HepG2 (cell line): ENCODE measurements around the gene DNAJC5. TPM values are rescaled to one million over a fixed set of nuclear protein-coding genes. Genes with fewer than 3 reads are reported as not detected.

Experiments
- ATRX ChIP-seq: sonication (generic); formaldehyde crosslinking; IDR thresholded peaks from 2 replicates; pipeline ENCODE4 v1.4.0; 2020; ENCODE audit warnings: missing genetic modification reagents, borderline replicate concordance
- BRD4 ChIP-seq: sonication (generic); formaldehyde crosslinking; IDR thresholded peaks from 2 replicates; pipeline ENCODE4 v1.4.0; 2020; ENCODE audit warnings: missing genetic modification reagents
- CEBPZ ChIP-seq: IDR thresholded peaks from 2 replicates; pipeline ENCODE4 v1.6.1; 2012; ENCODE audit warnings: low read length, improper control_type of control experiment
- E2F1 ChIP-seq: sonication (generic); formaldehyde crosslinking; IDR thresholded peaks from 2 replicates; pipeline ENCODE4 v1.5.0; 2020; ENCODE audit warnings: missing genetic modification reagents
- ESRRA ChIP-seq: sonication (generic); formaldehyde crosslinking; IDR thresholded peaks from 2 replicates; pipeline ENCODE4 v1.5.1; 2020; ENCODE audit warnings: mild to moderate bottlenecking, low read depth, missing genetic modification reagents
- HMG20A ChIP-seq: IDR thresholded peaks from 2 replicates; pipeline ENCODE4 v1.6.1; 2016; ENCODE audit warnings: borderline replicate concordance
- HNRNPL ChIP-seq: fragments of 200-400 bp; formaldehyde crosslinking; IDR thresholded peaks from 2 replicates; pipeline ENCODE4 v1.6.1; 2017; ENCODE audit warnings: mild to moderate bottlenecking, low read depth, low read length
- KLF11 ChIP-seq: IDR thresholded peaks from 2 replicates; pipeline ENCODE4 v1.6.1; 2016; ENCODE audit warnings: missing compliant biosample characterization
- KLF16 ChIP-seq, 2 experiments: sonication (generic) in 1 of 2; formaldehyde crosslinking in 1 of 2; IDR thresholded peaks; 2 replicates each; pipeline versions ENCODE4 v1.6.1 to v1.8.0; 2016 to 2023; ENCODE audit warnings: missing genetic modification reagents in 2 of 2, missing compliant biosample characterization in 1 of 2
- MBNL3 ChIP-seq: fragments of 250-450 bp; sonication (Bioruptor Pico); conservative IDR thresholded peaks from 2 replicates; pipeline ENCODE4 v1.8.0; 2022; ENCODE audit warnings: mild to moderate bottlenecking, inconsistent platforms
- MYNN ChIP-seq: sonication (generic); formaldehyde crosslinking; IDR thresholded peaks from 2 replicates; pipeline ENCODE4 v1.4.0; 2020; ENCODE audit warnings: mild to moderate bottlenecking, low read depth, missing genetic modification reagents
- NFKBIZ ChIP-seq: IDR thresholded peaks from 2 replicates; pipeline ENCODE4 v1.6.1; 2018; ENCODE audit warnings: missing genetic modification reagents, missing compliant biosample characterization
- STAT5B ChIP-seq: sonication (generic); formaldehyde crosslinking; IDR thresholded peaks from 2 replicates; pipeline ENCODE4 v1.4.0; 2020; ENCODE audit warnings: missing genetic modification reagents
- ZNF253 ChIP-seq: sonication (generic); formaldehyde crosslinking; IDR thresholded peaks from 2 replicates; pipeline ENCODE4 v1.8.0; 2022; ENCODE audit warnings: mild to moderate bottlenecking, missing genetic modification reagents, borderline replicate concordance
- ZNF446 ChIP-seq: sonication (generic); formaldehyde crosslinking; IDR thresholded peaks from 2 replicates; pipeline ENCODE4 v1.5.0; 2020; ENCODE audit warnings: mild to moderate bottlenecking, missing genetic modification reagents
- ZNF598 ChIP-seq: sonication (generic); formaldehyde crosslinking; IDR thresholded peaks from 2 replicates; pipeline ENCODE4 v1.5.1; 2020; ENCODE audit warnings: mild to moderate bottlenecking, missing genetic modification reagents, borderline replicate concordance
- ZNF773 ChIP-seq: sonication (generic); formaldehyde crosslinking; IDR thresholded peaks from 2 replicates; pipeline ENCODE4 v1.4.0; 2020; ENCODE audit warnings: missing genetic modification reagents, borderline replicate concordance
- ZNF780A ChIP-seq: sonication (generic); formaldehyde crosslinking; IDR thresholded peaks from 2 replicates; pipeline ENCODE4 v1.8.0; 2022; ENCODE audit warnings: mild to moderate bottlenecking, missing genetic modification reagents, moderate library complexity
- ZNF782 ChIP-seq: sonication (generic); formaldehyde crosslinking; IDR thresholded peaks from 2 replicates; pipeline ENCODE4 v1.4.0; 2020; ENCODE audit warnings: missing genetic modification reagents, mild to moderate bottlenecking, borderline replicate concordance
- polyA plus RNA-seq, 8 experiments: library from polyadenylated mRNA; depleted of rRNA in 3 of 8; stranded (reverse) in 7 of 8; unstranded in 1 of 8; fragments of >200 nt; fragmentation: Illumina TruSeq in 4 of 8; extraction: Trizol in 4 of 8; gene quantifications; 2 replicates each; pipeline versions ENCODE4 v1.2.1 to v1.2.3, GENCODE V29; 2011 to 2016; ENCODE audit warnings: low read depth in 4 of 8, missing spikeins in 1 of 8, mixed read lengths in 1 of 8; ENCODE audit not compliant: insufficient read depth in 1 of 8
- total RNA-seq, 5 experiments: library from RNA; depleted of rRNA; stranded (reverse); fragments of >200 nt; fragmentation: Illumina TruSeq; extraction: Trizol; gene quantifications; 2 replicates each; pipeline ENCODE4 v1.2.3, GENCODE V29; 2016; ENCODE audit warnings: low read depth in 1 of 5
- TF ChIP-seq, protein P1 (sequence below): sonication (generic); formaldehyde crosslinking; IDR thresholded peaks from 2 replicates; pipeline ENCODE4 v1.4.0; 2020; ENCODE audit warnings: mild to moderate bottlenecking, missing genetic modification reagents
- TF ChIP-seq, protein P2 (sequence below): sonication (generic); formaldehyde crosslinking; IDR thresholded peaks from 2 replicates; pipeline ENCODE4 v1.4.0; 2020; ENCODE audit warnings: missing genetic modification reagents

DNAJC5 gene
- total and polyA plus RNA-seq, 2 of the 13 experiments (the other 11 are each of a cell fraction or from before 2014, with no cell fraction given) = 42.8 to 64.5 TPM

- TF ChIP-seq, protein P1, sequence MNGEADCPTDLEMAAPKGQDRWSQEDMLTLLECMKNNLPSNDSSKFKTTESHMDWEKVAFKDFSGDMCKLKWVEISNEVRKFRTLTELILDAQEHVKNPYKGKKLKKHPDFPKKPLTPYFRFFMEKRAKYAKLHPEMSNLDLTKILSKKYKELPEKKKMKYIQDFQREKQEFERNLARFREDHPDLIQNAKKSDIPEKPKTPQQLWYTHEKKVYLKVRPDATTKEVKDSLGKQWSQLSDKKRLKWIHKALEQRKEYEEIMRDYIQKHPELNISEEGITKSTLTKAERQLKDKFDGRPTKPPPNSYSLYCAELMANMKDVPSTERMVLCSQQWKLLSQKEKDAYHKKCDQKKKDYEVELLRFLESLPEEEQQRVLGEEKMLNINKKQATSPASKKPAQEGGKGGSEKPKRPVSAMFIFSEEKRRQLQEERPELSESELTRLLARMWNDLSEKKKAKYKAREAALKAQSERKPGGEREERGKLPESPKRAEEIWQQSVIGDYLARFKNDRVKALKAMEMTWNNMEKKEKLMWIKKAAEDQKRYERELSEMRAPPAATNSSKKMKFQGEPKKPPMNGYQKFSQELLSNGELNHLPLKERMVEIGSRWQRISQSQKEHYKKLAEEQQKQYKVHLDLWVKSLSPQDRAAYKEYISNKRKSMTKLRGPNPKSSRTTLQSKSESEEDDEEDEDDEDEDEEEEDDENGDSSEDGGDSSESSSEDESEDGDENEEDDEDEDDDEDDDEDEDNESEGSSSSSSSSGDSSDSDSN (CRISPR knock-in tag) = peak; percentile 70
- TF ChIP-seq ESRRA (CRISPR knock-in tag) = peak; percentile 90
- TF ChIP-seq ZNF446 (CRISPR knock-in tag) = 0 out of 2 replicates have a peak, but pooled peaks have one; percentile 65
- TF ChIP-seq KLF16 (CRISPR knock-in tag; IDR thresholded peaks at IDR 0.05) = peak in 1 of 2 experiments; percentile 88; a peak in 2 of 4 replicates
- TF ChIP-seq, protein P2, sequence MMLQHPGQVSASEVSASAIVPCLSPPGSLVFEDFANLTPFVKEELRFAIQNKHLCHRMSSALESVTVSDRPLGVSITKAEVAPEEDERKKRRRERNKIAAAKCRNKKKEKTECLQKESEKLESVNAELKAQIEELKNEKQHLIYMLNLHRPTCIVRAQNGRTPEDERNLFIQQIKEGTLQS (CRISPR knock-in tag) = peak; percentile 97
- TF ChIP-seq ZNF780A (CRISPR knock-in tag) = no peak
- no peak for TF ChIP-seq ZNF253 (CRISPR knock-in tag)
- TF ChIP-seq CEBPZ = no peak
- peak; percentile 48; the same call in 1 of the 2 replicates for TF ChIP-seq ZNF773
- TF ChIP-seq MYNN (CRISPR knock-in tag) = no peak
- TF ChIP-seq KLF11 = no peak
- TF ChIP-seq E2F1 (CRISPR knock-in tag) = peak; percentile 41; the same call in 1 of the 2 replicates
- TF ChIP-seq MBNL3 = no peak
- no peak for TF ChIP-seq ATRX (CRISPR knock-in tag)
- 0 out of 2 replicates have a peak, but pooled peaks have one; percentile 36 for TF ChIP-seq BRD4 (CRISPR knock-in tag)
- no peak for TF ChIP-seq ZNF598 (CRISPR knock-in tag)
- TF ChIP-seq ZNF782 = peak; percentile 89
- TF ChIP-seq HNRNPL = peak; percentile 82; the same call in 1 of the 2 replicates
- TF ChIP-seq NFKBIZ = 0 out of 2 replicates have a peak, but pooled peaks have one; percentile 50
- peak; percentile 18; the same call in 1 of the 2 replicates for TF ChIP-seq STAT5B (CRISPR knock-in tag)
- TF ChIP-seq HMG20A (CRISPR knock-in tag) = peak; percentile 66; the same call in 1 of the 2 replicates
Measured at GRCh38 chr20:63968928-63969760, 74.2 kb downstream of the DNAJC5 start (continued).
